SHP77 (cell line): Measurements from ENCODE around the gene C9orf72.
A peak's percentile ranks its signal among the peaks of the same experiment; 100 is the strongest.

Source experiments
- DNase-seq, 2 experiments: peaks; one replicate each; lab custom pipeline; 2025; lab: John Stamatoyannopoulos, UW

C9orf72 gene

GRCh38 chr9:27538647-27539046 lies 34.6 kb downstream of the C9orf72 start:
- DNase-seq, result no peak

- no peak for DNase-seq
Measured at GRCh38 chr9:27537756-27538155, 35.5 kb downstream of the C9orf72 start.

GRCh38 chr9:27537027-27537435 lies 36.2 kb downstream of the C9orf72 start:
- DNase-seq, result no peak

GRCh38 chr9:27536168-27536567 lies 37.1 kb downstream of the C9orf72 start:
- no peak for DNase-seq

- DNase-seq, result no peak
Measured at GRCh38 chr9:27535701-27536118, 37.6 kb downstream of the C9orf72 start.

GRCh38 chr9:27534658-27535209 lies 38.5 kb downstream of the C9orf72 start:
- no peak for DNase-seq

GRCh38 chr9:27534131-27534530 lies 39.1 kb downstream of the C9orf72 start:
- DNase-seq, result no peak

GRCh38 chr9:27533311-27533710 lies 40.0 kb downstream of the C9orf72 start:
- no peak for DNase-seq

GRCh38 chr9:27532046-27532445 lies 41.2 kb downstream of the C9orf72 start:
- DNase-seq, result no peak

- DNase-seq, result no peak
Measured at GRCh38 chr9:27530915-27531755, 42.1 kb downstream of the C9orf72 start.

- DNase-seq, result peak; percentile 65 to 73
Measured at GRCh38 chr9:27529316-27530278, 43.7 kb downstream of the C9orf72 start, which contains the start of gene MOB3B. MOB3B (minus strand) TSS chr9:27529814; CDS start chr9:27455550, 74,264 bp downstream.

GRCh38 chr9:27528886-27529315 lies 44.4 kb downstream of the C9orf72 start:
- no peak for DNase-seq

- no peak for DNase-seq
Measured at GRCh38 chr9:27528076-27528885, 45.0 kb downstream of the C9orf72 start.

- no peak for DNase-seq
Measured at GRCh38 chr9:27527702-27528075, 45.6 kb downstream of the C9orf72 start.

GRCh38 chr9:27524236-27524635 lies 49.0 kb downstream of the C9orf72 start, which contains the start of gene IFNK:
IFNK (plus strand) TSS chr9:27524290; CDS start chr9:27524337, 47 bp downstream.
- DNase-seq, result no peak

- DNase-seq, result no peak
Measured at GRCh38 chr9:27523141-27523540, 50.1 kb downstream of the C9orf72 start.

- DNase-seq, result no peak
Measured at GRCh38 chr9:27520986-27521385, 52.3 kb downstream of the C9orf72 start.

GRCh38 chr9:27519466-27520465 lies 53.5 kb downstream of the C9orf72 start:
- no peak for DNase-seq

GRCh38 chr9:27518809-27519208 lies 54.5 kb downstream of the C9orf72 start:
- no peak for DNase-seq

- no peak for DNase-seq
Measured at GRCh38 chr9:27518006-27518405, 55.3 kb downstream of the C9orf72 start.
